Fibroblast of lung (primary cell): ENCODE data around the gene SIK3. TPM values are rescaled to one million over a fixed set of nuclear protein-coding genes. Genes with fewer than 3 reads are reported as not detected.

Source experiments
- DNase-seq, 2 donors: peaks; one replicate each; pipeline versions ENCODE4 v3.0.0 to v3.0.0-alpha.2; 2010; ENCODE audit warnings: low read depth in 2 of 2
- H2AFZ ChIP-seq: 2 replicates; pipeline ENCODE4 v1.5.1; 2012; ENCODE audit warnings: low read length, control low read depth, inconsistent platforms
- H3K27ac ChIP-seq: 2 replicates; pipeline ENCODE4 v1.5.1; 2011; ENCODE audit warnings: low read length, control low read depth; ENCODE audit not compliant: insufficient read depth
- H3K27me3 ChIP-seq: 2 replicates; pipeline ENCODE4 v1.5.1; 2011; ENCODE audit warnings: mild to moderate bottlenecking, low read length; ENCODE audit not compliant: control insufficient read depth, insufficient read depth
- H3K36me3 ChIP-seq: 2 replicates; pipeline ENCODE4 v1.5.1; 2011; ENCODE audit warnings: low read length; ENCODE audit not compliant: control insufficient read depth, insufficient read depth
- H3K4me1 ChIP-seq: 2 replicates; pipeline ENCODE4 v1.5.1; 2011; ENCODE audit warnings: low read length; ENCODE audit not compliant: control insufficient read depth, insufficient read depth; ENCODE audit errors: extremely low read depth
- H3K4me2 ChIP-seq: 2 replicates; pipeline ENCODE4 v1.5.1; 2011; ENCODE audit warnings: low read length, control low read depth; ENCODE audit not compliant: insufficient read depth; ENCODE audit errors: extremely low read depth
- H3K4me3 ChIP-seq, 4 experiments: fragments of 200-600 bp in 1 of 4; sonication (generic) in 1 of 4; replicated peaks in 1 of 4; 2 replicates each; pipeline ENCODE4 v1.5.1; 2011 to 2016; ENCODE audit warnings: low read length in 4 of 4, low read depth in 3 of 4, mild to moderate bottlenecking in 3 of 4, control low read depth in 2 of 4, inconsistent platforms in 1 of 4, mixed read lengths in 1 of 4; ENCODE audit not compliant: insufficient read depth in 1 of 4; ENCODE audit errors: control extremely low read depth in 1 of 4
- H3K79me2 ChIP-seq: 2 replicates; pipeline ENCODE4 v1.5.1; 2012; ENCODE audit warnings: mild to moderate bottlenecking, low read length, inconsistent platforms; ENCODE audit not compliant: control insufficient read depth, insufficient read depth
- H3K9ac ChIP-seq: 2 replicates; pipeline ENCODE4 v1.5.1; 2011; ENCODE audit warnings: mild to moderate bottlenecking, low read length, control low read depth; ENCODE audit not compliant: insufficient read depth
- H3K9me3 ChIP-seq: 2 replicates; pipeline ENCODE4 v1.5.1; 2012; ENCODE audit warnings: low read depth, low read length; ENCODE audit not compliant: control insufficient read depth, insufficient read depth
- H4K20me1 ChIP-seq: 2 replicates; pipeline ENCODE4 v1.5.1; 2011; ENCODE audit warnings: low read length; ENCODE audit not compliant: control insufficient read depth, insufficient read depth; ENCODE audit errors: extremely low read depth
- CTCF ChIP-seq, 2 donors: IDR thresholded peaks in 1 of 2; conservative IDR thresholded peaks in 1 of 2; 1 replicate in 1 of 2; 2 replicates in 1 of 2; pipeline ENCODE4 v1.5.1; 2011 to 2012; ENCODE audit warnings: low read length in 2 of 2, control low read depth in 1 of 2, inconsistent platforms in 1 of 2, low read depth in 1 of 2, mild to moderate bottlenecking in 1 of 2
- EZH2 ChIP-seq: IDR thresholded peaks from 2 replicates; pipeline ENCODE4 v1.5.1; 2012; ENCODE audit warnings: low read length, control low read depth, mild to moderate bottlenecking; ENCODE audit errors: missing control alignments
- polyA plus RNA-seq, 2 donors: library from polyadenylated mRNA; depleted of rRNA in 1 of 2; stranded (reverse) in 1 of 2; unstranded in 1 of 2; fragments of >200 nt; gene quantifications; 2 replicates each; pipeline ENCODE4 v1.2.1, GENCODE V29; 2011 to 2012; ENCODE audit warnings: missing spikeins in 1 of 2
- total RNA-seq: library from RNA; depleted of rRNA; stranded (reverse); fragments of >200 nt; gene quantifications from 2 replicates; pipeline ENCODE4 v1.2.1, GENCODE V29; 2014

SIK3 gene
- total and polyA plus RNA-seq, 2 donors (not counting 1 experiment from before 2014, with no cell fraction given), result 7.1 to 22.8 TPM

DNA sequence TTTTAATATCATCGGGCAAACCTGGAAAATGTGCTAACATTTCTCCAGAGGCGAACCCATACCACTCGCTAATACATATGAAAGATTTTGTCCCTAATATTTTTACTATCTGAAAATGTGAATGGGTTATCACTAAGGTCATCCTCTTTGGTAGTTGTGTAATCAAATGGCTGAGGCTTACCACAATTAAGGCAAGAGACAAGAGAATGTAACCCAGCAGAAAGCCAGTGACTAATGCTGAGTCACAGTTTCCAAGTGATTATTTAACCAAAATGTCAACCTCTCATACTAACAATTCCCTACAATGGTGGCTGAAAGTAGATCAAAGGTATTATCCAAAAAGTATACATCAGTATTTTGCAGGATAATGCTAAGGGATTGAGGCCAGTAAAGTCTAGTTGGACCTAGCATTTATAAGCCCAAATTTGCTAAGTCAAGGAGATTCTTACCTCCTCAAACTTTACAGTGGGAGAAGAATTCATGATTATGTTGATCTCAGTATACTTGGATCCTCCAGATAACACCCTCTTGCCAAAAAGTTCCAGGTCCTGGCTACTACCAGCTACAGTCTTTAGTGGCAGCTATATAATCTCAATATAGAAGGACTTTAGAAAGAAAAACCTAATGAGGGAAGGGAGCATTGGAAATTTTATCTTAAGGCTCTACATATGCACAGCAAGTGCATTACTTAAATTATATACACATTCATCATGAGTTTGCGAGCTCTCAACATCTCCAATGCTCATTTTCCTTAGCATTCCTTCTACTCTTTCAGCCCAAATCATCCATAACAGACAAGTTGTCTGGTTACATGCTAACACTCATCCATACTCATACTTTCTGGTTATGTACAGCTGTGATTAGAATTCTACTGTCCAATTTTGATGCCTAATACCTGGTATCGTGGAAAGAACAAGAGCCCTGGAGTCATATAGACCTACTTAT, 25.4 kb downstream of the SIK3 start:
- Histone ChIP-seq H3K27me3 (no peaks in the 10 kb centered on the region), H2AFZ (no peak overlapping the region), H3K4me3 (peak overlapping the region in 1 of 4 experiments; percentile 4), H3K9ac (no peak overlapping the region), H3K27ac (no peak overlapping the region), H4K20me1 (peaks cover 4% of the 10 kb centered on the region), H3K9me3 (no peaks in the 10 kb centered on the region), H3K4me2 (peak overlapping the region; percentile 62), H3K79me2 (peaks cover 15% of the 10 kb centered on the region), H3K36me3 (no peaks in the 10 kb centered on the region), H3K4me1 (peaks cover 19% of the 10 kb centered on the region)
- peak; percentile 95 to 96 for DNase-seq
- no peak for TF ChIP-seq CTCF (conservative IDR thresholded peaks at IDR 0.05 in 1 of 2, IDR thresholded peaks at IDR 0.05 in 1 of 2; ENCODE audit: low read depth in 1 of 2, low read length in 2 of 2)

GRCh38 chr11:117071344-117071787, 26.9 kb downstream of the SIK3 start:
- Histone ChIP-seq H3K9ac (no peak overlapping the region), H3K79me2 (peaks cover 7% of the 10 kb centered on the region), H3K4me3 (no peak overlapping the region), H4K20me1 (peaks cover 4% of the 10 kb centered on the region), H3K36me3 (no peaks in the 10 kb centered on the region), H3K4me1 (peaks cover 19% of the 10 kb centered on the region), H3K9me3 (no peaks in the 10 kb centered on the region), H2AFZ (no peak overlapping the region), H3K27me3 (no peaks in the 10 kb centered on the region), H3K4me2 (no peak overlapping the region), H3K27ac (no peak overlapping the region)
- peak; percentile 30 to 53 for DNase-seq
- TF ChIP-seq EZH2 (no peak), CTCF (conservative IDR thresholded peaks at IDR 0.05 in 1 of 2, IDR thresholded peaks at IDR 0.05 in 1 of 2; ENCODE audit: low read depth in 1 of 2, low read length in 2 of 2) (no peak)

GRCh38 chr11:117070016-117070415, 28.2 kb downstream of the SIK3 start:
- H4K20me1 ChIP-seq, result peaks cover 4% of the 10 kb centered on the region
- no peak overlapping the region for H2AFZ ChIP-seq
- H3K4me2 ChIP-seq, result no peak overlapping the region
- no peaks in the 10 kb centered on the region for H3K27me3 ChIP-seq
- H3K9me3 ChIP-seq, result no peaks in the 10 kb centered on the region
- TF ChIP-seq EZH2 (no peak), CTCF (conservative IDR thresholded peaks at IDR 0.05 in 1 of 2, IDR thresholded peaks at IDR 0.05 in 1 of 2; ENCODE audit: low read depth in 1 of 2, low read length in 2 of 2) (no peak)
- H3K4me1 ChIP-seq, result peaks cover 19% of the 10 kb centered on the region
- no peak overlapping the region for H3K4me3 ChIP-seq
- no peak overlapping the region for H3K9ac ChIP-seq
- peaks cover 2% of the 10 kb centered on the region for H3K79me2 ChIP-seq
- no peak overlapping the region for H3K27ac ChIP-seq
- peak in 1 of 2 donors; percentile 51 for DNase-seq
- H3K36me3 ChIP-seq, result no peaks in the 10 kb centered on the region
